ENCODE data around the gene PIK3AP1. TPM values are rescaled to one million over a fixed set of nuclear protein-coding genes. Genes with fewer than 3 reads are reported as not detected.
"Not testable (repeated sequence)": the region's sequence is repeated elsewhere in the genome, so short reads cannot be mapped to it uniquely, and the experiment has no call there.

Gene PIK3AP1
- total RNA-seq, 1 experiment from 2014 or later, result 0.32 TPM

DNA sequence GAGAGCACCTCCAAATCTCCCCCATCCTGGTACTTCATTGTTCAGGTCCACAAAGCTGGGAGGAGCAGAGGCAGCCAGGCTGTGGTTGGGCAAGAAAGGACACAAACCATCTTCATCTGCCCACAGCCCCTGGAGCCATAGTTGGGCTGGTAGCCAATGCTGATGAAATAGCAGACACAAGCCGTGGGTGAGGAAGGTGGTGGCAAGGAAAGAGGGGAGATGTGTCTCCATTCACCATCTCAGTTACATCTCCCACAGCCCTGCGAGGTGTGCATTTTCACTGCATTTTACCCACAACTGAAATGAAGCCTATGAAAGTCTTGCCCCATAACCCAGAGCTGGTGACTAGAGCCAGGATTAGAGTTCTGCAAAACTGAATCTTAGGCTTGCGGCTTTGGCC, 35.0 kb downstream of the PIK3AP1 start:
- in situ Hi-C loops (cut with HindIII; ENCODE audit: low pct_unique_long_range_greater_than_20kb, low sequenced_read_pairs), result no loop called here
- DNase-seq (ENCODE audit: low read depth, low spot score), result no peak

- DNase-seq (ENCODE audit: low read depth, low spot score), result no peak
- in situ Hi-C loops (cut with HindIII; ENCODE audit: low pct_unique_long_range_greater_than_20kb, low sequenced_read_pairs), result no loop called here
Measured at GRCh38 chr10:96684826-96685225, 35.5 kb downstream of the PIK3AP1 start.

GRCh38 chr10:96683710-96684109, 36.6 kb downstream of the PIK3AP1 start:
- no peak for DNase-seq (ENCODE audit: low read depth, low spot score)
- in situ Hi-C loops (cut with HindIII; ENCODE audit: low pct_unique_long_range_greater_than_20kb, low sequenced_read_pairs), result no loop called here

- in situ Hi-C loops (cut with HindIII; ENCODE audit: low pct_unique_long_range_greater_than_20kb, low sequenced_read_pairs), result no loop called here
- no peak for DNase-seq (ENCODE audit: low read depth, low spot score)
Measured at GRCh38 chr10:96683065-96683464, 37.2 kb downstream of the PIK3AP1 start.

DNA sequence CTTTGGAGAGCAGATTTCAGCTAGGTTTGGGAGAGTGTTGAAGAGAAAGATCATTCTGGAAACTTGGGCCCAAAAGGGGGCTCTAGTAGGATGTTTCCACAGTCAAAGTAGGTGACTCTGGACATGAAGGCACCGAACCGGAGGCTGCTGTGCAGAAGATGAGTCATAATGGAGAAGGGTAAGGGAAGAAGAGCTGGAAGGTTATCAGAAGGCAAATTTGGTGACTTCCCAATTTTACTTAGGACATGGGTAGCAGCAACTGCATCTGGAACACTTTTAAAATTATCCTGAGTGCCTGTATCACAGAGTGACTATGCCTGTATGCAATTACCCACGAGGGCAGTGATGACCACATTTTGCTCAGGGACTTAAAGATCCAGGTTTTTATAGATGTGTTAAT, 38.8 kb downstream of the PIK3AP1 start:
- no peak for DNase-seq (ENCODE audit: low read depth, low spot score)
- in situ Hi-C loops (cut with HindIII; ENCODE audit: low pct_unique_long_range_greater_than_20kb, low sequenced_read_pairs), result no loop called here

DNA sequence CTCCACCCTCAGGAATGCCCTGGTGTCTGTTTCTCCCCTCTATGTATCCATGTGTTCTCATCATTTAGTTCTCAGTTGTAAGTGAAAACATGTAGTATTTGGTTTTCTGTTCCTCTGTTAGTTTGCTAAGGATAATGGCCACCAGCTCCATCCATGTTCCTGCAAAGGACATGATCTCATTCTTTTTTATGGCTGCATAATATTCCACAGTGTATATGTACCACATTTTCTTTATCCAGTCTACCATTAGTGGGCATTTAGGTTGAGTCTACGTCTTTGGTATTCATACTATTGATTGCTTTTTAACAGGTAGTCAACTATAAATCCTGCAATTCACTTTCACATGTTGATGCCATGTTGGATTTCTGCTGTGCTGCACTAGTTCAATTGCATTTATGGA, 39.9 kb downstream of the PIK3AP1 start:
- in situ Hi-C loops (cut with HindIII; ENCODE audit: low pct_unique_long_range_greater_than_20kb, low sequenced_read_pairs); DNase-seq (ENCODE audit: low read depth, low spot score): not testable (repeated sequence)

DNA sequence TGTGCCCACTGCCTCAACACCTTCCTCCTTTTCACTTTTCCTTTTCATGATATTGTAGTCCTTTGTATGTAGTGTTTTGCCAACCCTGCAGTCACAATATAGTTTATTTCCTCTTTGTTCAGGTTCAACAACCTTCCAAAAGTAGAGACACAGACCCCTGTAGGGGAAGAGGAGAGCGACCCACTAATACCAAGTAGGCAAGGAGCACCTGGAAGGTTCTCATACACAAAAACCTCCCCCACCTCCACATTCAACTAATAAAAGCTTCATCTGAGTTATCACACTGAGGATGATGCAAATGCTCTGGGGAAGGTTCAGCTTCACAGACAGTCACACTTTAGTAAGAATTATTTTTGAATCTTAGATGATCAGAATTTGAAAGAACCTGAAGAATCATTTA, 41.6 kb downstream of the PIK3AP1 start:
- no peak for DNase-seq (ENCODE audit: low read depth, low spot score)
- in situ Hi-C loops (cut with HindIII; ENCODE audit: low pct_unique_long_range_greater_than_20kb, low sequenced_read_pairs), result no loop called here

- in situ Hi-C loops (cut with HindIII; ENCODE audit: low pct_unique_long_range_greater_than_20kb, low sequenced_read_pairs), result no loop called here
Measured at GRCh38 chr10:96676272-96677112, 43.8 kb downstream of the PIK3AP1 start.

DNA sequence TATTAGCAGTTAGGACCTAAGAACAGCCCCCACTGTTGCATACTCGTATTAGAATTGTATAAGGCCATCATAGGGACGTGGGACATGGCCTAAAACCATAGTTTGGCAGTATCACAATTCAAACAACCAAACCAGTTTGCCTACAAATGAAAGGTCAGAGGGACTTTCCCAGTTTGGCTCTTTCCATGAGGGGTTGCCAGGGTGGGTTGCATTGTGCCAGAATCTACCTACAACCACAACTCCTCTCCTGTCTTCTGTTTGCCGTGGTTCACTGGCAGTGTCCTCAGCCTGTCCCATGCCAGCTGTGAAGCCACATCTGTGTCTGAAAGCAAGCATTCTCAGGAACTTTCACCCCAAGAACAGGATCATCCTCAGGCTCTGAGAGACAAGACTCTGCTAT, 44.5 kb downstream of the PIK3AP1 start:
- no peak for DNase-seq (ENCODE audit: low read depth, low spot score)
- in situ Hi-C loops (cut with HindIII; ENCODE audit: low pct_unique_long_range_greater_than_20kb, low sequenced_read_pairs), result no loop called here

More at GRCh38 chr10:96676272-96677112, 43.8 kb downstream of the PIK3AP1 start:
- DNase-seq (ENCODE audit: low read depth, low spot score), result no peak

GRCh38 chr10:96673318-96674099, 46.8 kb downstream of the PIK3AP1 start:
- DNase-seq (ENCODE audit: low read depth, low spot score), result no peak
- in situ Hi-C loops (cut with HindIII; ENCODE audit: low pct_unique_long_range_greater_than_20kb, low sequenced_read_pairs), result no loop called here

GRCh38 chr10:96672481-96673175, 47.7 kb downstream of the PIK3AP1 start:
- in situ Hi-C loops (cut with HindIII; ENCODE audit: low pct_unique_long_range_greater_than_20kb, low sequenced_read_pairs), result no loop called here
- no peak for DNase-seq (ENCODE audit: low read depth, low spot score)

DNA sequence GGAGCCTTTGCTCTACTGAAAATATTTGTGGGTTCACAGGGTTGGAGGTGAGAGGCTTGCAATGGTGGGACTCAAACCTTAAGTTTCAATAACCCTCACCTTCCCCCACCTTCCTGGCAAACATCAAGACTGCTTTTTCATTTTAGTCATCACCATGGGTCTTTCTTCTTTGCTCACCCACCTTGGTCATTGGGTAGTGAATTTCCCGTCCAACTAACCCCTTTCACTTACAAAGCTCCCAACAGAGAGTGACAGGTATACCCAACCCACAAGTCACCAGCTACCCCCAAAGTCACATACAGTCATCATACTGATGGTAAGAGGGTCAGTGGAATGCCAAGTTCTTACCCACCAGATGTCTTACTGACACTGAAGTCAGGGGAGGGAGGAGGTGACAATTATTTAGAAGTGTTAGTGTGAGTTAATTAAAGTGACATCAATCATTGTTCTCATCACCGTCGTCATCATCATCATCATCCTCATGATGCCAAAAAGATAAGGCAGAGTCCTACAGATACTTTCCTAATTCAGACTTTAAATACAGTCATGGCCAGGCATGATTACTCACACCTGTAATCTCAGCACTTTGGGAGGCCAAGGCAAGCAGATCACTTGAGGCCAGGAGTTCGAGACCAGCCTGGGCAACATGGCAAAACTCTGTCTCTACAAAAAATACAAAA, 49.0 kb downstream of the PIK3AP1 start:
- no peak for DNase-seq (ENCODE audit: low read depth, low spot score)
- in situ Hi-C loops (cut with HindIII; ENCODE audit: low pct_unique_long_range_greater_than_20kb, low sequenced_read_pairs), result no loop called here

GRCh38 chr10:96670786-96671185, 49.5 kb downstream of the PIK3AP1 start:
- in situ Hi-C loops (cut with HindIII; ENCODE audit: low pct_unique_long_range_greater_than_20kb, low sequenced_read_pairs), result no loop called here
- DNase-seq (ENCODE audit: low read depth, low spot score), result no peak

GRCh38 chr10:96667401-96667800, 52.9 kb downstream of the PIK3AP1 start:
- in situ Hi-C loops (cut with HindIII; ENCODE audit: low pct_unique_long_range_greater_than_20kb, low sequenced_read_pairs), result no loop called here
- no peak for DNase-seq (ENCODE audit: low read depth, low spot score)

- in situ Hi-C loops (cut with HindIII; ENCODE audit: low pct_unique_long_range_greater_than_20kb, low sequenced_read_pairs), result no loop called here
- no peak for DNase-seq (ENCODE audit: low read depth, low spot score)
Measured at GRCh38 chr10:96666741-96667140, 53.6 kb downstream of the PIK3AP1 start.

GRCh38 chr10:96665306-96665705, 55.0 kb downstream of the PIK3AP1 start:
- no peak for DNase-seq (ENCODE audit: low read depth, low spot score)
- in situ Hi-C loops (cut with HindIII; ENCODE audit: low pct_unique_long_range_greater_than_20kb, low sequenced_read_pairs), result no loop called here

GRCh38 chr10:96664563-96664962, 55.8 kb downstream of the PIK3AP1 start:
- no peak for DNase-seq (ENCODE audit: low read depth, low spot score)
- in situ Hi-C loops (cut with HindIII; ENCODE audit: low pct_unique_long_range_greater_than_20kb, low sequenced_read_pairs), result no loop called here

GRCh38 chr10:96663797-96664196, 56.5 kb downstream of the PIK3AP1 start:
- in situ Hi-C loops (cut with HindIII; ENCODE audit: low pct_unique_long_range_greater_than_20kb, low sequenced_read_pairs), result no loop called here
- no peak for DNase-seq (ENCODE audit: low read depth, low spot score)
